ENCODE measurements around the gene LCN12.

LCN12 gene

DNA sequence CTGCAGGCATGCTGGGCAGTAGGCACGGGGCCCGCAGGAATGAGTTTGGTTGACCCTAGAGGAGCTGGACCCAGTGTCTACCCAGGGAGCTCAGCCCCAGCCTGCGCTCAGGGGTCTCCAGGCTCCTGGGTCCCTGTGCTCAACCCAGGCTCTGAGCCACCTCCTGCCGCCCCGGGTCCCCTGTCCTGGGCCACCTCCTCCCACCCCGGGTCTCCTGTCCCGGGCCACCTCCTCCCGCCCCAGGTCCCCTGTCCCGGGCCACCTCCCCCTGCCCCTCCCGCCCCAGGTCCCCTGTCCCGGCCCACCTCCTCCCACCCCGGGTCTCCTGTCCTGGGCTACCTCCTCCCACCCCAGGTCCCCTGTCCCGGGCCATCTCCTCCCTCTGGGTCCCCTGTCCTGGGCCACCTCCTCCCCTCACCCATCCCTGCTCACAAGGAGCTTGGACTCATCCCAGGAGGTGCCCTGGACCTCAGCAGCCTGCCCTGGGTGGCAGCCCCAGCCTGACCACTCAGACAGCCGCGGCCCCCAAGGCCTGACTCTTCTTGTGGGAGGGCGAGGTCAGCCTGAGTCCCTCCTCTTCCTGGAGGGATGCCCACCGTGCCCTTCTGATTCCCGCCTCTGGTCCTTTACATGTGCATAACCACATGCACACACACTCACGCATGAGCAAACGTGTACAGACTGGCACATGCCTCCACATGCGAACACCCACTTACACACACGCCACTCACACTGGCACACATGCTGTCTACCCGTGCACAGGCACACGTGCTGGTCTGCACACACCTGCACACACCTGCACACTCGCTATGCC lies 2.4 kb downstream of the LCN12 start:
- in situ Hi-C loops (cut with MboI; ENCODE audit: low pct_unique_long_range_greater_than_20kb, low sequenced_read_pairs) = no loop called here
- DNase-seq = no peak

- no peak for DNase-seq
- in situ Hi-C loops (cut with MboI; ENCODE audit: low pct_unique_long_range_greater_than_20kb, low sequenced_read_pairs) = no loop called here
Measured at GRCh38 chr9:136955202-136955942, 3.3 kb downstream of the LCN12 start.

DNA sequence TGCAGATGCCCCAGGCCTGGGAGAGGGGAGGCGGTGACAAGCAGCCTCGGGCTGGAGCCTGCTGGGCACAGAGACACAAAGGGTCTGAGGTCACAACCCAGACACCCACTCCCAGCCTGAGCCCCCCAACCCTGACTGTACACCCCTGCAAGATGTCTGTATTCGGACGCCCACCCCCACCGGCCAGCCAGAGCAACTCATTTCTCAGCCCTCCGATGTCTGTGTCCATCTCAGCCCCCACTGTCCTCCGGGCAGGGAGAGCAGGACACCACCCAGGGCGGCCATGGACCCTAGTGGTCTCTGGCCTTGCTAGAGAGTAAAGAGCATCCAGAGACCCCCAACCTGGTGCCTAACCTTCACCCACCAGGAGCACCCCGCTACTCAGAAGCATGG lies 3.9 kb downstream of the LCN12 start:
- in situ Hi-C loops (cut with MboI; ENCODE audit: low pct_unique_long_range_greater_than_20kb, low sequenced_read_pairs) = no loop called here
- no peak for DNase-seq

DNA sequence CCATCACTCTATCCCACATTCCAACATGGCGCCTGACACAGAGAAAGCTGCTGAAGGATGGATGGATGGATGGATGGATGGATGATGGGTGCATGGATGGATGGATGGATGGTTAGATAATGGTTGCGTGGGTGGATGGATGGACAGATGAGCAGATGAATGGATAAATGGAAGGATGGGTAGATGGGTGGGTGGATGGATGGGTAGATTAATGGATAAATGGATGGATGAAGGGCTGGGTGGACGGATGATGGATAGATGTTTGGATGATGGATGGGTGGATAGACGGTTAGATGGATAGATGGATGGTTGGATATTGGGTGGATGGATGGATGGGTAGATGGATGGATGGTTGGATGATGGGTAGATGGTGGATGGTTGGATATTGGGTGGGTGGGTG lies 4.5 kb downstream of the LCN12 start:
- DNase-seq = no peak
- in situ Hi-C loops (cut with MboI; ENCODE audit: low pct_unique_long_range_greater_than_20kb, low sequenced_read_pairs) = no loop called here

GRCh38 chr9:136957461-136957860 lies 5.4 kb downstream of the LCN12 start:
- in situ Hi-C loops (cut with MboI; ENCODE audit: low pct_unique_long_range_greater_than_20kb, low sequenced_read_pairs) = no loop called here
- DNase-seq = no peak

DNA sequence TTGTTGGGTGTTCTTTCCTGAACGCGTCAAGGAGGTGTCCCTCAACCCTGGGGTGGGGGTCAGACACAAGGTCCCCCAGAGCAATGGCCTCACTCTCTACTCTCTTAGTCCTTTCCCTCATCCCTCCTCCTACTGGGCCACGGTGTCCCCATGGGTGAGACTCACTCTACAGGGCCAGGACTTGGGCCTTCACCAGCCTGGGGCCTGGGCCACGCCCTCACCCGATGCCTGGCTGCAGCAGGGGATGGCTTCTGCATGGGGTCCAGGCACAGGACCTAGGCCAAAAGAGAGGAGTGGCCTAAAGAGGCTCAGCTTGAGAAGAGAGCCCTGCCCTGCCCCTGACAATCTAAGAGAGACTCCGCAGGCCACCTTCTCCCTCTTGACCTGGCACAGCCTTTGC lies 5.8 kb downstream of the LCN12 start:
- in situ Hi-C loops (cut with MboI; ENCODE audit: low pct_unique_long_range_greater_than_20kb, low sequenced_read_pairs) = no loop called here
- DNase-seq = no peak

DNA sequence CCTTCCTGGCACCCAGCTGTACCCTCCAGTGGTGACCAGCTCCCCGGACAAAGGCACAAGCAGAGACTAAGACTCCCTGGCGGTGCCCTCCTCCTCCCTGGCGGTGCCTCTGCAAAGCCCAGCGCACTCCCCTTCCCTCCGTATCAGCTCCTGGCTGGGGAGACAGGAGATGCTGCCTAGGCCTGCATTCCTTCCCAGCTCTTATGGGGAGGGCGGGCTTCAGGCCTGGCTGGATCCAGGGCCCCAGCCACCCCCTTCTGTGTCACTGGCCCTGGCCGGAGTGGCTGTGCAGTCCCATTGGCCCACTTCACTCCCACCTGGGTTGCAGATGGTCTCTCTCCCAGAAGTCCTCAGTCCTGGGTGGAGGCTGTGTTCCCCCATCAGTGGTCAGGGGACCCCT lies 6.4 kb downstream of the LCN12 start:
- in situ Hi-C loops (cut with MboI; ENCODE audit: low pct_unique_long_range_greater_than_20kb, low sequenced_read_pairs) = no loop called here
- no peak for DNase-seq

DNA sequence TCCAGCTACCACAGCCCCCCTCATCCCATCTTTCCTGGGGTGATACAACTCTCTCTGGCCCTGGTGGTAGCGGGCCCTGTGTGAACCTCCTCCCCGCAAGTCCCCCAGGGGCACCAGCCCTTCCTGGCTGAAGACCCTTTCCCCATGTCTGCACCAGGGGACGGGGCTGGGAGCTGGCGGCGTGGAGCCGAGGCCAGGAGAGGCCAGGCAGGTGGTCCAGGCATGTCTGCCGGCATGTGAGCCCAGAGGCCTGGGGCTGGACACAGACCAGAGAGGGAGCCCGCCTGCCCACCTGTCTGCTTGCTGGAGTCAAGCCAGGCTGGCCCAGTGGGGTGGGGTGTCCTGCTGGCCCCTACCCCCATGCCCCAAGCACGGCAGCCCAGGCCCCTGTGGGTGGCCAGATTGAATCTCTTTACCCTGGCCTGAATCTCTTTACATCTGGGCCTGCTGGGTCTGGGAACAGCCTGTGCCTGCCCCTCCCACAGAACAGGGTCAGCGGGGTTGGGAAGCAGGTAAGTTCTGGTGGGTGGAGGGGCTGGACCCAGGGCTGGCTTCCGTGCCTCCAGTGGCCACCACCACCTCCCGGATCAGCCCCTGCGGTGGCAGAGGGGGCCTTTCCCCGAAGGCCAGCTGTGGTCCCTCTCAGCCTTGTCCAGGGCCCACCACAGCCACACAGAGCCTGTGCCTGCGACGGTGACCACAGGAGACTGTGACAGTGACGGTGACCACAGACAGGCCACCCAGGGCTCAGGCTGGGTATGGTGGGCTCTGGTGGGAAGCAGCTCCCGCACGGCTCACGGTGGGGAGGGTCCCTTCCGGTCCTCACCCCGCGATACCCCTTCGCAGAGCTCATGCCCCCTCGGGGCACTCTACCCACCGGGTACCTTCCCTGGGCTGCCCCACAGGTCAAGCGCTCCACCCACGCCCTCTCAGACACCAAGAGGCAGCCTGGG lies 7.1 kb downstream of the LCN12 start:
- in situ Hi-C loops (cut with MboI; ENCODE audit: low pct_unique_long_range_greater_than_20kb, low sequenced_read_pairs) = no loop called here

DNA sequence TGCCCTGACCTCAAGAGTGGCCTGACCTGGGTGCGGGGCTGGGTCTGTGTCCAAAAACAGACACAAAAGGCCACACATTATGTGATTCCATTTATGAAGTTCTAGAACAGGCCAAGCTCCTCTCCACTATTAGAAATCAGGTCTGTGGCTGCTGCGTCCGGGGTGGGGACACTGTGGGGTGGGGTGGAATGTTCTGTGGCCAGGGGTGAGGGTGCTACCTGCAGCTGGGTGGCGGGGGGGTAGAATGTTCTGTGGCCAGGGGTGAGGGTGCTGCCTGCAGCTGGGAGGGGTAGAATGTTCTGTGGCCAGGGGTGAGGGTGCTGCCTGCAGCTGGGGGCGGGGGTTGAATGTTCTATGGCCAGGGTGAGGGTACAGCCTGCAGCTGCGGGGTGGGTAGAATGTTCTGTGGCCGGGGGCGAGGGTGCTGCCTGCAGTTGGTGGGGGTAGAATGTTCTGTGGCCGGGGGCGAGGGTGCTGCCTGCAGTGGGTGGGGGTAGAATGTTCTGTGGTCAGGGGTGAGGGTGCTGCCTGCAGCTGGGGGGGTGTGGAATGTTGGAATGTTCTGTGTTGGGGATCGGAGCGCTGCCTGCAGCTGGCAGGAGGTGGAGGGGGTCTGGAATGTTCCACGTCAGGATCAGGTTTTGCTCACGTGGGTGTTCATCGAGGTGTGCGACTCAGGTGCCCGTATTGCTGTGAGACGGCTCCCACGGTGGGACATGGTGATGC lies 8.3 kb downstream of the LCN12 start:
- in situ Hi-C loops (cut with MboI; ENCODE audit: low pct_unique_long_range_greater_than_20kb, low sequenced_read_pairs) = no loop called here
- no peak for DNase-seq

More for the DNA sequence above, 7.1 kb downstream of the LCN12 start:
- no peak for DNase-seq

- in situ Hi-C loops (cut with MboI; ENCODE audit: low pct_unique_long_range_greater_than_20kb, low sequenced_read_pairs) = no loop called here
- no peak for DNase-seq
Measured at GRCh38 chr9:136960938-136961275, 8.8 kb downstream of the LCN12 start.

- in situ Hi-C loops (cut with MboI; ENCODE audit: low pct_unique_long_range_greater_than_20kb, low sequenced_read_pairs) = no loop called here
- no peak for DNase-seq
Measured at GRCh38 chr9:136961279-136962065, 9.4 kb downstream of the LCN12 start.

- in situ Hi-C loops (cut with MboI; ENCODE audit: low pct_unique_long_range_greater_than_20kb, low sequenced_read_pairs) = no loop called here
- DNase-seq = no peak
Measured at GRCh38 chr9:136962163-136962562, 10.1 kb downstream of the LCN12 start.

GRCh38 chr9:136962701-136963248 lies 10.7 kb downstream of the LCN12 start:
- DNase-seq = no peak
- in situ Hi-C loops (cut with MboI; ENCODE audit: low pct_unique_long_range_greater_than_20kb, low sequenced_read_pairs) = no loop called here

- no peak for DNase-seq
- in situ Hi-C loops (cut with MboI; ENCODE audit: low pct_unique_long_range_greater_than_20kb, low sequenced_read_pairs) = no loop called here
Measured at GRCh38 chr9:136963341-136963740, 11.3 kb downstream of the LCN12 start.

DNA sequence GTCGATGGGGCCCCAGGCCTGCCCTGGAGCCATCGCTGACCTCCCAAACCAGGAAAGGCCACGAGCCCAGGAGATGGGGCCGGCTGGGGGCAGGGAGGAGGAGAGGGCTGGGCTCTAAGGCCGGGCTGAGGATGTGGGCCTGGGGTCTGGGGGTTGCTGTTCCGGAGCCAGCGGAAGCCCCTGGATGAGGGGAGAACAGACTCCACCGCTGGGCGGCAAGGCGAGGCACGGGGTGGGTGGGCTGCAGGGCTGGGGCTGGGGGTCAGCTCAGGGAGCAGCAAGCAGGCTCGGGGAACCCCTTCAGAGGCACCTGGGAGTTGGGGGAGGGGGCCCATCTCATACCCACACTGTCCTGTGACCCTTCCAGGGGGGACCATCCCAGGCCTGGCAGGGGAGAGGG lies 11.7 kb downstream of the LCN12 start:
- in situ Hi-C loops (cut with MboI; ENCODE audit: low pct_unique_long_range_greater_than_20kb, low sequenced_read_pairs) = no loop called here
- no peak for DNase-seq

- DNase-seq = no peak
- in situ Hi-C loops (cut with MboI; ENCODE audit: low pct_unique_long_range_greater_than_20kb, low sequenced_read_pairs) = no loop called here
Measured at GRCh38 chr9:136964171-136964689, 12.2 kb downstream of the LCN12 start.

- in situ Hi-C loops (cut with MboI; ENCODE audit: low pct_unique_long_range_greater_than_20kb, low sequenced_read_pairs) = no loop called here
- no peak for DNase-seq
Measured at GRCh38 chr9:136964833-136965422, 12.9 kb downstream of the LCN12 start.

All from KBM-7 (cell line).